Measurements from ENCODE around the gene USP43.
A peak's percentile ranks its signal among the peaks of the same experiment; 100 is the strongest.

Gene USP43

GRCh38 chr17:9676820-9677310 lies 31.5 kb downstream of the USP43 start:
- Mint-ChIP-seq H3K4me1 (no peaks in the 10 kb centered on the region), H3K36me3 (no peaks in the 10 kb centered on the region), H3K4me3 (no peak overlapping the region), H3K27me3 (peaks cover 9% of the 10 kb centered on the region), H3K9me3 (peaks cover 5% of the 10 kb centered on the region), H3K27ac (no peak overlapping the region)
- ATAC-seq = no peak

- Mint-ChIP-seq H3K27me3 (peaks cover 9% of the 10 kb centered on the region), H3K9me3 (peaks cover 5% of the 10 kb centered on the region), H3K36me3 (no peaks in the 10 kb centered on the region), H3K4me1 (no peaks in the 10 kb centered on the region), H3K4me3 (no peak overlapping the region), H3K27ac (no peak overlapping the region)
- no peak for ATAC-seq
These were observed 32.1 kb downstream of the USP43 start for GRCh38 chr17:9677411-9677810.

- Mint-ChIP-seq H3K4me1 (no peaks in the 10 kb centered on the region), H3K4me3 (no peak overlapping the region), H3K9me3 (peaks cover 5% of the 10 kb centered on the region), H3K36me3 (no peaks in the 10 kb centered on the region), H3K27me3 (peaks cover 9% of the 10 kb centered on the region), H3K27ac (no peak overlapping the region)
- no peak for ATAC-seq
These were observed 32.6 kb downstream of the USP43 start for GRCh38 chr17:9677896-9678295.

GRCh38 chr17:9684955-9685621 lies 39.8 kb downstream of the USP43 start:
- Mint-ChIP-seq H3K27ac (no peak overlapping the region), H3K9me3 (peaks cover 4% of the 10 kb centered on the region), H3K4me3 (no peak overlapping the region), H3K4me1 (no peaks in the 10 kb centered on the region), H3K36me3 (no peaks in the 10 kb centered on the region), H3K27me3 (no peaks in the 10 kb centered on the region)
- no peak for ATAC-seq

GRCh38 chr17:9693755-9694154 lies 48.4 kb downstream of the USP43 start:
- Mint-ChIP-seq H3K4me1 (no peaks in the 10 kb centered on the region), H3K9me3 (peaks cover 7% of the 10 kb centered on the region), H3K36me3 (no peaks in the 10 kb centered on the region), H3K27ac (no peak overlapping the region), H3K4me3 (no peak overlapping the region), H3K27me3 (peaks cover 8% of the 10 kb centered on the region)
- no peak for ATAC-seq

GRCh38 chr17:9696279-9697044 lies 51.1 kb downstream of the USP43 start:
- no peak for ATAC-seq
- Mint-ChIP-seq H3K9me3 (peaks cover 7% of the 10 kb centered on the region), H3K36me3 (no peaks in the 10 kb centered on the region), H3K4me3 (no peak overlapping the region), H3K4me1 (no peaks in the 10 kb centered on the region), H3K27me3 (peaks cover 8% of the 10 kb centered on the region), H3K27ac (no peak overlapping the region)

- H3K27me3 Mint-ChIP-seq = peaks cover 34% of the 10 kb centered on the region
- ATAC-seq = no peak
- no peaks in the 10 kb centered on the region for H3K36me3 Mint-ChIP-seq
- peaks cover 9% of the 10 kb centered on the region for H3K4me1 Mint-ChIP-seq
- no peak overlapping the region for H3K27ac Mint-ChIP-seq
- peaks cover 7% of the 10 kb centered on the region for H3K9me3 Mint-ChIP-seq
- no peak overlapping the region for H3K4me3 Mint-ChIP-seq
These were observed 54.8 kb downstream of the USP43 start for GRCh38 chr17:9700136-9700535.

GRCh38 chr17:9700754-9701476 lies 55.6 kb downstream of the USP43 start:
- no peak overlapping the region for H3K4me3 Mint-ChIP-seq
- H3K9me3 Mint-ChIP-seq = peaks cover 3% of the 10 kb centered on the region
- peaks cover 9% of the 10 kb centered on the region for H3K4me1 Mint-ChIP-seq
- no peak overlapping the region for H3K27ac Mint-ChIP-seq
- peaks cover 38% of the 10 kb centered on the region for H3K27me3 Mint-ChIP-seq
- no peak for ATAC-seq
- no peaks in the 10 kb centered on the region for H3K36me3 Mint-ChIP-seq

- Mint-ChIP-seq H3K4me1 (peaks cover 9% of the 10 kb centered on the region), H3K4me3 (no peak overlapping the region), H3K27me3 (peaks cover 35% of the 10 kb centered on the region), H3K36me3 (no peaks in the 10 kb centered on the region), H3K9me3 (peaks cover under 1% of the 10 kb centered on the region), H3K27ac (no peak overlapping the region)
- ATAC-seq = no peak
These were observed 57.2 kb downstream of the USP43 start for GRCh38 chr17:9702482-9702881.

GRCh38 chr17:9702914-9703780 lies 57.8 kb downstream of the USP43 start:
- Mint-ChIP-seq H3K4me3 (no peak overlapping the region), H3K4me1 (peaks cover 9% of the 10 kb centered on the region), H3K27me3 (peaks cover 36% of the 10 kb centered on the region), H3K9me3 (no peaks in the 10 kb centered on the region), H3K27ac (no peak overlapping the region), H3K36me3 (no peaks in the 10 kb centered on the region)
- ATAC-seq = no peak

GRCh38 chr17:9703781-9704082 lies 58.4 kb downstream of the USP43 start:
- peaks cover 41% of the 10 kb centered on the region for H3K27me3 Mint-ChIP-seq
- H3K9me3 Mint-ChIP-seq = no peaks in the 10 kb centered on the region
- no peak overlapping the region for H3K27ac Mint-ChIP-seq
- no peak overlapping the region for H3K4me3 Mint-ChIP-seq
- ATAC-seq = no peak
- no peaks in the 10 kb centered on the region for H3K36me3 Mint-ChIP-seq
- peaks cover 9% of the 10 kb centered on the region for H3K4me1 Mint-ChIP-seq

GRCh38 chr17:9705745-9706144 lies 60.4 kb downstream of the USP43 start:
- ATAC-seq = no peak
- H3K9me3 Mint-ChIP-seq = no peaks in the 10 kb centered on the region
- H3K4me1 Mint-ChIP-seq = peaks cover 9% of the 10 kb centered on the region
- no peaks in the 10 kb centered on the region for H3K36me3 Mint-ChIP-seq
- peaks cover 41% of the 10 kb centered on the region for H3K27me3 Mint-ChIP-seq
- H3K27ac Mint-ChIP-seq = no peak overlapping the region
- H3K4me3 Mint-ChIP-seq = no peak overlapping the region

GRCh38 chr17:9707948-9708347 lies 62.6 kb downstream of the USP43 start:
- H3K36me3 Mint-ChIP-seq = no peaks in the 10 kb centered on the region
- H3K4me3 Mint-ChIP-seq = no peak overlapping the region
- H3K9me3 Mint-ChIP-seq = no peaks in the 10 kb centered on the region
- no peak for ATAC-seq
- H3K27me3 Mint-ChIP-seq = peaks cover 38% of the 10 kb centered on the region
- no peak overlapping the region for H3K27ac Mint-ChIP-seq
- H3K4me1 Mint-ChIP-seq = peaks cover 9% of the 10 kb centered on the region

GRCh38 chr17:9714801-9715200 lies 69.5 kb downstream of the USP43 start:
- Mint-ChIP-seq H3K36me3 (no peaks in the 10 kb centered on the region), H3K27ac (no peak overlapping the region), H3K27me3 (peaks cover 6% of the 10 kb centered on the region), H3K9me3 (no peaks in the 10 kb centered on the region), H3K4me3 (no peak overlapping the region), H3K4me1 (no peaks in the 10 kb centered on the region)
- peak; percentile 6 for ATAC-seq

GRCh38 chr17:9715503-9716016 lies 70.2 kb downstream of the USP43 start:
- ATAC-seq = no peak
- Mint-ChIP-seq H3K27ac (no peak overlapping the region), H3K4me3 (no peak overlapping the region), H3K27me3 (peaks cover 6% of the 10 kb centered on the region), H3K9me3 (no peaks in the 10 kb centered on the region), H3K4me1 (no peaks in the 10 kb centered on the region), H3K36me3 (no peaks in the 10 kb centered on the region)

Data from stimulated activated memory B cell treated with anti-CD40 and anti-IgM and Interleukin-4, amounts not matched to agents 10 μg/mL and 1 μg/mL and 100 μg/mL, for 72 hours (primary cell).